ENCODE data around the gene CEP170.
"Not testable (repeated sequence)": the region's sequence is repeated elsewhere in the genome, so short reads cannot be mapped to it uniquely, and the experiment has no call there.

CEP170 gene

DNA sequence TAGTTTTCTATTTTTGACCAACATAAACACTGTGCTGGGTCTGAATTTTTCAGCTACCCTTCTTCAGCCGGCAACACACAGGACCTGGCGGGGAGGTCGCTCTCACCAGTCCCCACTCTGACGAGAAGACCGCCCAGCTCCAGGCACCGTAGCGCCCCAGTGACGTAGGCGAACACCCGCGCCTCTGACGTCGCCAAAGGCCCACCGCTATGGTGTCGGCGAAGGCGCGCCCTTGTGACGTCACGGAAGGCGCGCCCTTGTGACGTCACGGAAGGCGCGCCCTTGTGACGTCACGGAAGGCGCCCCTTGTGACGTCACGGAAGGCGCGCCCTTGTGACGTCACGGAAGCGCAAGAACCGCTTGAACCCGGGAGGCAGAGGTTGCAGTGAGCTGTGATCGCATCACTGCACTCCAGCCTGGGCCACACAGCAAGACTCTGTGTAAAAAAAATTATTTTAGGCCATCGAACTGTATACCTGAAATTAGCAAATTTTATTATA is 153.5 kb downstream of the CEP170 start:
- Histone ChIP-seq H3K4me3 (ENCODE audit: low read depth in 1 of 2, low read length in 1 of 2) (peak overlapping the region; percentile 55 to 59), H3K27ac (peak overlapping the region; percentile 58)
- H3K36me3 ChIP-seq, result not testable (repeated sequence)

DNA sequence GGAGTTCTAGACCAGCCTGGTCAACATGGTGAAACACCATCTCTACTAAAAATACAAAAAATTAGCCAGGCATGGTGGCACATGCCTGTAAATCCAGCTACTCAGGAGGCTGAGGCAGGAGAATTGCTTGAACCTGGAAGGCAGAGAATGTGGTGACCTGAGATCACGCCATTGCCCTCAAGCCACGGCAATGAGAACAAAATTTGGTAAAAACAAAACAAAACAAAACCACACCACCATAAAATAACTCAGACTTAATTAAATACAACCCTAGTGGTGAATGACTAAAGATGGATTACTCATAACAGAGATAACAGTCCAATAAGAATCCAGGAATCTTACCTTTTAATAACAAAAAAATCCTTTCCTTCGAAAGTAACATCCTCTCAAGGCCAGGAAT is 167.7 kb downstream of the CEP170 start:
- not testable (repeated sequence) for H3K4me3 ChIP-seq (ENCODE audit: low read depth in 1 of 2, low read length in 1 of 2); H3K4me1 ChIP-seq (ENCODE audit: control insufficient read depth in 1 of 2, insufficient read depth in 1 of 2, low read depth in 1 of 2, low read length in 1 of 2); H3K36me3 ChIP-seq; H3K9me3 ChIP-seq; H3K27ac ChIP-seq; H3K27me3 ChIP-seq

More for the DNA sequence above, 153.5 kb downstream of the CEP170 start:
- not testable (repeated sequence) for H3K27me3 ChIP-seq; H3K4me1 ChIP-seq (ENCODE audit: control insufficient read depth in 1 of 2, insufficient read depth in 1 of 2, low read depth in 1 of 2, low read length in 1 of 2); H3K9me3 ChIP-seq
